ENCODE data around the gene SBNO2.

The SBNO2 gene

DNA sequence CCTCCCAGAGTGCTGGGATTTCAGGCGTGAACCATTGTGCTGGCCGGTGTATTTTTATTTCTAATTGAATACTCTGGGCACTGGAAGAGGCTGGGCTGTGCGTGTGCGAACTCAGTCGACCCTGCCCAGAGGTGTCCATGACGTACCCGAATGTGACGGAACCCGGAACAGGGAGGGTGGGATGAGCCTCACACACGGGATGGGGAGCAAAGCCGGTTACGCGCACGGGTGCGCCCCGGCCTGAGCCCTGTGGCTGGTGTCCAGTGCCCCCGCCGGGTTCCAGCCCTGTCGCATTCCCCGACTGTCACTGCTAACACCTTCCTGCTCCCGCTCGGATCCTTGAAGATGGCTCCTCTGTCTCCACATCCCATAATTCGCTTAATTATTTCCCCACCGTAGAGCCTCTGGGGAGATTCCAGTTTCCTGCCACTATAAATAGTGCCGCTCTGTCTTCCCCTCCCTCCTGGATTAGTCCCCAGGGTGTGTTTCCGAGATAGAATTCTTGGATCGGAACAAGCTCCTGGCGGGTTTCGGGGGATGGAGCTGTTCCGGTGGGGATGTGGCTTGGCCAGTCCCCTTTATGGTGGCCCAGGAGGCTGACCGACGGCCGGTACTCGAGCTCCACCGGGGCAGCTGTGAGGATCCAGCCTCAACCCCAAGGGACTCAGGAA lies 22.0 kb downstream of the SBNO2 start:
- DNase-seq: no peak

DNA sequence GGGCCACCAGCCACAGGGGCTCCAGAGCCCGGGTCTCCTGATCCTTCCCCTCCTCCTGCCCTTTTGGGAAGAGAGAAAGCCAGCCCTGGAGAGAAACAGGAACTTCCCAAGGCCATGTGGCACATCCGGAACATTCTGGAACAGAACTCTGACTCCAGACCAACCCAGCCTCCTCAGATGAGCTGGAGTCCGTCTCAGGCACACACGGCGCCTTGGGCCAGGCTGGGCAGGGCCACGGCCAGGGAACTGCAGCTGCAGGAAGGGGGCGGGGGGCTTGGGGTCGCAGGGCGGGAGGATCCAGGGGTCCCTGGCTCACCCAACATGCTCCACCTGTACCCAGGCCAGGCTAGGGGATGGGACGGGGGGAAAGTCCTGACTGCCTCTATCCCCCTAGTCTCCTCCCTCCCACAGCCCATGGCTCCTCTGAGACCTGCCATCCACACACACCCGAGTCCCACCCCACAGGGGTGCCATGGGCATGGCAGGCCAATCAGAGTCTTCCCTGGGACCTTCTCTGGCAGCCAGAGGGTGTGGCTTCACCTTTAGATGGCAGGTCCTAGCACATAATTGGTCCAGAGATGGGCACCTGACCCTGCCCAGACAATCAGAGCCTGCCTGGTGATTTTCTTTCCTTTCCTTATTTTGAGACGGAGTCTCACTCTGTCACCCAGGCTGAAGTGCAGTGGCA lies 22.9 kb downstream of the SBNO2 start:
- DNase-seq: no peak

DNA sequence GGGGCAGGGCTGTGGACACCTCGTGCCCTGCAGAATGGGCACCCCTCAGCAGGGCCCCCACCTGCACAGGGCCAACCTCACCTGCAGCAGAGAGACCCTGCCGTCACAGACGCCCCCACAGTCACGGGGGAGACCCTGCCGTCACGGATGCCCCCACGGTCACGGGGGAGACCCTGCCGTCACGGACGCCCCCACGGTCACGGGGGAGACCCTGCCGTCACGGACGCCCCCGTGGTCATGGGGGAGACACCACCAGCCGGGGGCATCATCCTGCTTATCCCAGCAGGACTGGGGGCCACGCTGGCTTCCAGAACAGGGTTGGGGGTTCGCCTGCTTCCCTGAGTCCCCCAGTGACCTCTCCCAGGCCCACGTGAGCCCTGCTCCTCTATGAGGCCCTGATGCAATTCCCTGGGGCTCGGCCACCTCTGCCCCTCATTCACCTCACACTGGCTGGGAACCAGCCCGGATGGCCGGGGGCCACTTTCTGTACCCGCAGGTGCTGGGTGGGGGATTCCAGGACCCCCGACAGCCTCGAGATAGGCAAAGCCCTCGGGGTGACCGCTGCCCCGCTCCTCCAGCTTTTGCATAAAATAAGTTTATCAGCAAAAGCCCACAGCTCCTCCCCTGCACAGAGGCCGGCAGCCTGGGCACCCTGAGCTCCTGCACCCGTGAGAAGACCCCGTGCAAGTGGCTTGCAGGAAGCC lies 23.6 kb downstream of the SBNO2 start:
- no peak for DNase-seq

DNA sequence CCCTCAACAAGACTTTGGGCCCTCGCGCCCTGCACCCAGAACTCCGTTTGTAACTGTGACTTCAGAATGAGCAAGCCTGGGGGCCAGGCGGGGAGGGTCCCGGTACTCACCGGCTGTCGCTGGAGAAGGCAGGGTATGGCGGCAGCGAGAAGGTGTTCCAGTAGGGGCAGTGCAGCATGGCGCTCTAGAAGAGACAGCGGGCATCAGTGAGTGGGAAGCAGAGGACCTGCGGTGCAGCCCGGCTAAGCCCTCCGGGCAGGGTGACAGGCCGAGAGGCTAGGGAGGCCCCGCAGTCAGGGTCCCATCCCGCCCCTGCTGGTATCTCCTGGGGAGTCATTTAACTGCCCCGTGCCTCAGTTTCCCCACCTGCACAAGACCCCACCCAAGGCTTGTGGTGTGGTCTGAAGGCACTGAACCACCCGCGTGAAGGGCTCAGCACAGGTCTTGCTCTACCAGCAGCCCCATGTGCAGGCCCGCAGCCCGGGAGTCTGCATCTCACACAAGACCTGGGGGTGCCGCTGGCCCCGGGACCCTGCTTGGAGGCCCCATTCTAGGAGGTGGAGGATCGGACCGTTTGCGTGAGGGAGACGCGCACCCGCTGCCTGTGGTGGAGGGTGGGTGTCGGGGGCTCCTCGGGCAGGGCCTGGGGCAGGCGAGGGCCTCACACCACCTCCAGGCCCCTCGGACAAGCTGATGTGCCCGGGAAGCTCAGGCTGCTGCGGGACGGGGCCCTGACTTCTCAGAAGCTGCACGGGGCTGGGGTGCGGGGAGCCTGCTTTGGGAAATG lies 24.6 kb downstream of the SBNO2 start:
- no peak for DNase-seq

DNA sequence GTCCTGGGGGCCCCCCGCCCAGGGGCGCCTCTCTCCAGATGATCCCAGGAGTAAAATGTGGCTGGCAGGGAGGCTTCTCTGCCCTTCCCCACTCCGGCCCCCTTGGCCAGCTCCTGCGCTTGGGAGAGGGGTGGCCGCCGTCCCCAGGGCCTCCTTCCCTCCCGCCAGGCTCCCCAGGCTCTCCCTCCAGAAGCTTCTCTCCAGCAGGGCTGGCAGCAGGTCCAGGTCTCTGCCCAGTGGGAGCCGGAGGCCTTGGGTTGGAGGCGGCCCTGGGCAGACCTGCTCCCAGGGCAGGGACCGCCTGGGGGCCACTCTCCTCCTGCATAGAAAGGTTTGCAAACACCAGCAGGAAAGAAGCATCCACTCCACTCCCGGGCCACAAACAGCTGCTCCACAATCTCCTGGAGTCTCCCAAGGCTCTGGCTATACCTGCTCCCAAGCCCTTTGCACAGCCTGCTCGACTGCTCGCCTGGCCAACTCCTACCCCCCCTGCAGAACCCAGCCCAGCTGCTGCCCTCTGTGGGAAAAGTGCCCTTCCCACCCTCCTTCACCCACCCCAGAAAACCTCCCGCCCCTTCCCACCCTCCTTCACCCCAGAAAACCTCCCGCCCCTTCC lies 26.0 kb downstream of the SBNO2 start:
- no peak for DNase-seq

DNA sequence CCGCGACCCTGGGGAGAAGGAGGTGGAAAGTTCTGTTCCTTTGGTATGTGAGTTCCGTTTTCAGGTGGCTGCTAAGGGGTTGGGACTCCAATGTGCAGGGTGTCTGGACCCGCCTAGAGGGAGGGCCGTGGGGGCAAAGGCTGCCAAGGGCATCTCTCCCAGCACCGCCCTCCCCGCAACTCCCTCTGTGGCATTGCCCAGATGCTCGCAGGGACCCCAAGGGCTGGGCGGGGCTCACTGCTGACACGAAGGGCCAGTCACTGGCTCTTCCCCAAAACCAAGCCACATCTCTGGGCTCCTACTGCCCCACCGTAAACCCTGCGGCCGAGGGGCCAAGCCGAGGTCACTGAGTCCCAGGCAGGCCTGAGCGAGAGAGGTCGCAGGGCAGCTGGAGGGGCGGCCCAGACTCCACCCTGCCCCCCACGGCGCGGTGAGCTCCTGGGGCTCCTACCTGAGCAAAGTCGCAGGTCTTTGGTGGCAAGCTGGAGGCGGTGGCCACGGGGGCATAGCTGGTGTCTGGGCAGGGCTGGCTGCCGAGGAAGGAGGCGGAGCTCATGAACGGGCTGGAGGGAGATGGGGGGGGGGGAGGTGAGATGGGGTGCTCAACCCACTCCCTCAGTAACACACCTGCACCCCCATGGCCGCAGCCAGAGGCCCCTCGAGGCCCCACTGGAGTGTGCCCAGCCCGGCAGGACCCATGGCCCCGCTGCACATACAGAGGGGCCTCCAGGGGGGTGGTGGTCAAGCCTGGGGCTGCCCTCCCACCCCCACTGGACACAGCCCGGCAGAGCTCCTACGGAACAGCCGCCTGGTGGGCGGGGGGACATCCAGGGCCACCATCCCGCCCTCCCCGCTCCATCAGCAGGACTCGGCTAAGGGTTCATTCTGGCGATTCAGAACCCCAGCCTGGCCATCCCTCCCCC lies 26.9 kb downstream of the SBNO2 start:
- DNase-seq: no peak

DNA sequence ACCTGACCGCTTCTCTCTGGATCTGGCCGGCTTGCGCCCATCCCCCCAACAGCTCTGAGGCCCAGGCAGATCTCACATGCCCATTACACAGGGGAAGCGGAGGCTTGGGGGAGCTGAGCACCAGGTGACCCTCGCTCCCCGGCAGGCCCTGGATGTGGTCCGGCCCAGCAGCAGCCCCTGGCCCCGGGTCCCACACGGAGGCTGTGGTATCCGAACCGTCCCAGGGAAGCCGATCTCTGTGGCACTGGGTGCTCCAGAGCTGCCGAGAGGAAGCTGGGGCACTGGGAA lies 27.7 kb downstream of the SBNO2 start:
- DNase-seq: no peak

DNA sequence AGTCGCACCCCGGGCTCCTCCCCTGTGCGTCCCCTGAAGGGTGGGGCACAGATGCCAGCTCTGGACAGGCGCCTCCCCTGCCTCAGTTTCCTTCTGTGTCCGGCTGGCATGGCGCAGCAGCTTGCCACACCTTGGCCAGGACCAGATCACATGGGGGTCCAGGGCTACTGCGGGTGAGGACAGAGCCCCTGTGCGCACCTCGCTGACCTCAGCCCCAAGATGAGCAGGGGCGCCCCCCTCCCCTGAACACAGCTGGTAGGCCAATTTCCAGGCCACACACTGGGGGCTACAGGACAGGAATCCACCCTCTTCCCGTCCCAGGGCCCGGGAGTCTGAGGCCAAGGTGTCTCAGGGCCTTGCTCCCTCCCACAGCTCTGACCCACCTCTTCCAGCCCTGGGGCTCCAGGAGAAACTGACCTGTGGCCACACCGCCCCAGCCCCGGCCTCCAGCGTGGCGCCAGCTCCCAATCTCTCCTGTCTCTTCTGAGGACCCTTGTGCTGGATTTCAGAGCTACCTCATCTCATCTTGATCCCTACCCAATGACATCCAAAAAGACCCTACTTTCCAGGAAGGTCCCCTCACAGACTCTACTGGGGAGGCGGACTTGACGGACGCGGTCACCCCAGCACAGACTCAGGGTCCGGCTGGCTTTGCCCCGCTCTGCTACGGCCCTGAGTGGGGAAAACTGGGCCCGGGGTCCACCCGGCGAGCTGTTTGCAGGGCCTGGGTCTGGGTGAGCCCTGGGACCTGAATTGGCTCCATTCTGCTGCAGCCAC lies 28.2 kb downstream of the SBNO2 start:
- DNase-seq: no peak

GRCh38 chr19:1144741-1145140 lies 29.3 kb downstream of the SBNO2 start:
- no peak for DNase-seq

DNA sequence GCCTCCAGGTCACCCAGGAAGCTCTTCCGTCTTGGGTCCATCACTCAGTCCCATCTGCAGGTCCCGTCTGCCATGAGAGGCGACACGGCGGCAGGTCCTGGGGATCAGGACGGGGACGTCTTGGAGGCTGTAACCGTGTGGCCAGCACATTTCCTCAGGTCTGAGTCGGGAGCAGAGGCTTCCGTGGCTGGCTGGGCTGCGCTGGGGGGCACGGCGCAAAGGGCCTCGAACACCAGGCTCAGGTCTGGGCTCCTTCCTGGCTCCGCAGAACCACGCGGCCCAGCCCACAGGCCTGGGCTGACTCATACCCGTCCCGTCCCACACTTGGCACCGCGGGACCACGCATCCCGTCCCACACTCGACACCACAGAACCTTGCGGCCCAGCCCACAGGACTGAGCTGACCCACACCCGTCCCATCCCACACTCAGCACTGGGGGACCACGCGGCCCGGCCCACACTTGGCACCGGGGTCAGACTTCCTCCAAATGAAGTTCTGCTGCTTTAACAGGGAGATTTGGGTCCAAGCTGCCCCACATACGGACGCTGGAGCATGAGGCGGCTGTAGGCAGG lies 30.2 kb downstream of the SBNO2 start:
- DNase-seq: no peak

DNA sequence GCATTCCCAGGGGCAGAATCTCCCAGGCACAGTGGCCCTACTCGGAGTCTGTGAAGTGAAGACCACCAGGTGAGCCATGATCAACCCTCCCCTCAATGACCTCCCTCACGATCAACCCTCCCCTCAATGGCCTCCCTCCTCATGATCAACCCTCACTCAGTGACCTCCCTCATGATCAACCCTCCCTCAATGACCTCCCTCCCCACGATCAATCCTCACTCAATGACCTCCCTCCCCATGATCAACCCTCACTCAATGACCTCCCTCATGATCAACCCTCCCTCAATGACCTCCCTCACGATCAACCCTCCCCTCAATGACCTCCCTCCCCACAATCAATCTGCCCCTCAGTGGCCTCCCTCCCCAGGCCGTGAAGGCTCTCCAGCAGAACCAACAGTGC lies 32.1 kb downstream of the SBNO2 start:
- DNase-seq: no peak

GRCh38 chr19:1140272-1141027 lies 33.6 kb downstream of the SBNO2 start:
- no peak for DNase-seq

- DNase-seq: no peak
Measured at GRCh38 chr19:1139126-1139525, 34.9 kb downstream of the SBNO2 start.

- no peak for DNase-seq
Measured at GRCh38 chr19:1138121-1138520, 35.9 kb downstream of the SBNO2 start.

GRCh38 chr19:1136621-1137317 lies 37.3 kb downstream of the SBNO2 start:
- DNase-seq: no peak

GRCh38 chr19:1136201-1136600 lies 37.9 kb downstream of the SBNO2 start:
- DNase-seq: no peak

- no peak for DNase-seq
Measured at GRCh38 chr19:1135454-1135853, 38.6 kb downstream of the SBNO2 start.

GRCh38 chr19:1134431-1134830 lies 39.6 kb downstream of the SBNO2 start:
- DNase-seq: no peak

- DNase-seq: no peak
Measured at GRCh38 chr19:1133471-1133929, 40.6 kb downstream of the SBNO2 start.

Measured in midbrain (tissue), 1 donor.